HFFc6 (cell line): ENCODE measurements around the gene CDC42EP4. TPM values are rescaled to one million over a fixed set of nuclear protein-coding genes. Genes with fewer than 3 reads are reported as not detected.
"Not testable (repeated sequence)": the region's sequence is repeated elsewhere in the genome, so short reads cannot be mapped to it uniquely, and the experiment has no call there.

Experiments
- DNase-seq: peaks from one replicate; pipeline ENCODE4 v3.0.0-alpha.2; 2018
- H3K27ac Mint-ChIP-seq: 2 replicates; pipeline ENCODE4 v1.8.0; 2020; ENCODE audit warnings: mild to moderate bottlenecking, mixed read lengths
- H3K27me3 Mint-ChIP-seq: 2 replicates; pipeline ENCODE4 v1.8.0; 2021; ENCODE audit warnings: mild to moderate bottlenecking, moderate library complexity, mixed read lengths; ENCODE audit not compliant: insufficient read depth
- H3K36me3 Mint-ChIP-seq: 2 replicates; pipeline ENCODE4 v1.8.0; 2021; ENCODE audit warnings: low read depth, mixed read lengths
- H3K4me1 Mint-ChIP-seq: 2 replicates; pipeline ENCODE4 v1.8.0; 2020; ENCODE audit warnings: low read depth, mixed read lengths
- H3K4me3 Mint-ChIP-seq: 2 replicates; pipeline ENCODE4 v1.8.0; 2020; ENCODE audit warnings: mild to moderate bottlenecking, moderate library complexity, mixed read lengths
- H3K9me3 Mint-ChIP-seq: 2 replicates; pipeline ENCODE4 v1.8.0; 2020; ENCODE audit warnings: mild to moderate bottlenecking, mixed read lengths
- total RNA-seq, 6 experiments: library from RNA; stranded (reverse); fragmentation: NEBNext Ultra II Directional; extraction: Animal tissue kit (Norgen Biotek cat#: 25700); gene quantifications; 2 replicates in 1 of 6; 3 replicates in 5 of 6; pipeline ENCODE4 v1.2.3, GENCODE V29; 2021
- TF ChIP-seq, protein P1 (sequence below): fragments of 200-600 bp; sonication (generic); IDR thresholded peaks from 2 replicates; pipeline ENCODE4 v1.5.0; 2021; ENCODE audit warnings: antibody characterized with exemption, mild to moderate bottlenecking

CDC42EP4 gene
- total RNA-seq, 6 experiments from 2014 or later = 18.1 to 27.8 (median 25.9) TPM

DNA sequence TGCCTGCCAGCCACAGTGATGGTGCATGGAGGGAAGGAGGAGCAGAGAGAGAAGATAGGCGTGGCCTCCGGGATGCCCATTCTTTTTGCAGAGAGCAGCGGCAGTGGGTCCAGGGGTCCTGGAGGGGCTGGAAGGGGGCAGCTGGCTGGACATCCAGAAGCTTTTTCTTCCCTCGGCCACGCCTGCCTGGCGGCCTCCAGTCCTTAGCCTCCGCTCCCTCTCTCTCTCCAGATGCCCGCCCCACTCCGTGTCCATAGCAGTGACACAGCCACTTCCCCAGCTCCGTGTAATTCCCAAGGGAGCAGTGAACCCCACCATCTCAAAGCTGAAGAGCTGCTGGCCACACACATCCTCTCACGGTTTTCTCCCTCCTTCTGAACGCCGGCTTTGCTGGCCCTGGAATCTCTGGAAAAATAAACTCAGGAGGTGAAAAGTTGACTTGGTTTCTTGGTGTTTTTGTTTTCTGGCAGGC lies 26.3 kb upstream of the CDC42EP4 start:
- DNase-seq = no peak
- H3K4me3 Mint-ChIP-seq = peak overlapping the region; percentile 15; the same call in 1 of the 2 replicates
- H3K9me3 Mint-ChIP-seq = no peaks in the 10 kb centered on the region
- no peaks in the 10 kb centered on the region for H3K36me3 Mint-ChIP-seq
- TF ChIP-seq, protein P1, sequence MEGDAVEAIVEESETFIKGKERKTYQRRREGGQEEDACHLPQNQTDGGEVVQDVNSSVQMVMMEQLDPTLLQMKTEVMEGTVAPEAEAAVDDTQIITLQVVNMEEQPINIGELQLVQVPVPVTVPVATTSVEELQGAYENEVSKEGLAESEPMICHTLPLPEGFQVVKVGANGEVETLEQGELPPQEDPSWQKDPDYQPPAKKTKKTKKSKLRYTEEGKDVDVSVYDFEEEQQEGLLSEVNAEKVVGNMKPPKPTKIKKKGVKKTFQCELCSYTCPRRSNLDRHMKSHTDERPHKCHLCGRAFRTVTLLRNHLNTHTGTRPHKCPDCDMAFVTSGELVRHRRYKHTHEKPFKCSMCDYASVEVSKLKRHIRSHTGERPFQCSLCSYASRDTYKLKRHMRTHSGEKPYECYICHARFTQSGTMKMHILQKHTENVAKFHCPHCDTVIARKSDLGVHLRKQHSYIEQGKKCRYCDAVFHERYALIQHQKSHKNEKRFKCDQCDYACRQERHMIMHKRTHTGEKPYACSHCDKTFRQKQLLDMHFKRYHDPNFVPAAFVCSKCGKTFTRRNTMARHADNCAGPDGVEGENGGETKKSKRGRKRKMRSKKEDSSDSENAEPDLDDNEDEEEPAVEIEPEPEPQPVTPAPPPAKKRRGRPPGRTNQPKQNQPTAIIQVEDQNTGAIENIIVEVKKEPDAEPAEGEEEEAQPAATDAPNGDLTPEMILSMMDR = no peak
- H3K27ac Mint-ChIP-seq = peak overlapping the region; percentile 60; the same call in 1 of the 2 replicates
- H3K27me3 Mint-ChIP-seq = no peaks in the 10 kb centered on the region; the same call in none of the 2 replicates
- peaks cover 37% of the 10 kb centered on the region for H3K4me1 Mint-ChIP-seq

DNA sequence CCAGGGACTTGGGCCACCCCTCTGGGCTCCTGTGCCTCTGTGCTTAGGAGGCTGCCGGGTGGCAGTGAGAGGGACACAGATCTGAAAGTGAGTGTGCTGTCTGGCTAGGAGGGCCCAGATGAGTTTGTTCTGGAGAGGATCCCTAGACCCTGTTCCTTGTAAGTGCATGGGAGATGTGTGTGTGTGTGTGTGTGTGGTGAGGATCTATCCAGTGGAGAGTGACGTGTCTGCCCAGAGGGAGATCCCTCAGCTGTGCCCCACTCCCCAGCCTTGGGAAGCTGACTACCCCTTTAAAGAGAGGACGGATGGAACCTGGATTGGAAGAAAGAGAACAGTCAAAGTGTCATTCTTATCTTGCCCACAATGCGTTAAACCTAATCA lies 25.5 kb upstream of the CDC42EP4 start:
- no peaks in the 10 kb centered on the region for H3K36me3 Mint-ChIP-seq
- TF ChIP-seq, protein P1 = no peak
- H3K4me1 Mint-ChIP-seq = peaks cover 29% of the 10 kb centered on the region
- peak overlapping the region; percentile 14; the same call in 1 of the 2 replicates for H3K27ac Mint-ChIP-seq
- no peaks in the 10 kb centered on the region; the same call in none of the 2 replicates for H3K27me3 Mint-ChIP-seq
- H3K9me3 Mint-ChIP-seq = no peaks in the 10 kb centered on the region
- DNase-seq = no peak
- no peak overlapping the region for H3K4me3 Mint-ChIP-seq

DNA sequence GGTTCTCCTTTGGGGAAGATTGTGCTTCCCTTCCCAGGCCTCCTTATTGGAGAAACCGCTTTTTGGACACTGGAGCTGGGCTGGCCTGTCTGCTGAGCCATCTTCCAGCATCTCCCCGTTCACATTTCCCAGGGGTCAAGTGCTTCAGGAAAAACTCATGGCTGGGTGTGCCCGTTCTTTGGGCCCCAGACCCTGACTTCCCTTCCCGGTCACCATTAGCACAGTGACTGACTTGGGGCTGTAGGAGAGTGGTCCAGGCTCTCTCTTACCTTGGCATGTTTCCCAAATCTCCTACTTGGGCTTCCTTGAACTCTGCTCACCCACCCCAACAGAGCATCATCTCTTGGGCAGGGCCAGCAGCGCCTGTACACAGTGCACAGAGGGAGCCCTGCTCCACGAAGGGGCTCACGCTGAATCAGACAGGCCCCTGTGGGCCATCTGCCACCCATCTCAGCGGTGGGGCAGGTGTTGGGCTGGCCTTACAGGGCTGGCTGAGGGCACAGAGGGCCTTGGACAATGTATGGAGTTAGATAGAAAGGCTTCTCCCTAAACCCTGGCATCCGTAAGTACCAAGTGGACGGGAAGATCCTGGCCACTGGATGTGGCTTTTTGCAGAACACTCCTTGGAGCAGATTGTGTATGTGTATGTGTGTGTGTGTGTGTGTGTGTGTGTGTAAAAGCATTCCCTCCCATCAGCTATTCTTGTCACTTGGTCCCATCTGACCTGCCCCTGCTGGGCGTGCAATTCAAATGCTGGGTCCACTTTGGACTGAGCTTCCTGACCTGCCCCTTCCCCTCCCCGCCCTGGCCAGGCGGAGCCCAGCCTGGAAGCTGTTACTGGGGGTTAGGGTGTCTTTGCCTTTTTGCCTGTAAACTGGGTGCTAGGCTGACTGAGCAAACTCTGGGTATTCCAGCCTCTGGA lies 24.9 kb upstream of the CDC42EP4 start:
- H3K9me3 Mint-ChIP-seq = no peaks in the 10 kb centered on the region
- H3K27me3 Mint-ChIP-seq = no peaks in the 10 kb centered on the region; the same call in none of the 2 replicates
- H3K27ac Mint-ChIP-seq = no peak overlapping the region
- TF ChIP-seq, protein P1 = no peak
- no peak overlapping the region for H3K4me3 Mint-ChIP-seq
- peaks cover 25% of the 10 kb centered on the region for H3K4me1 Mint-ChIP-seq
- no peak for DNase-seq
- no peaks in the 10 kb centered on the region for H3K36me3 Mint-ChIP-seq

DNA sequence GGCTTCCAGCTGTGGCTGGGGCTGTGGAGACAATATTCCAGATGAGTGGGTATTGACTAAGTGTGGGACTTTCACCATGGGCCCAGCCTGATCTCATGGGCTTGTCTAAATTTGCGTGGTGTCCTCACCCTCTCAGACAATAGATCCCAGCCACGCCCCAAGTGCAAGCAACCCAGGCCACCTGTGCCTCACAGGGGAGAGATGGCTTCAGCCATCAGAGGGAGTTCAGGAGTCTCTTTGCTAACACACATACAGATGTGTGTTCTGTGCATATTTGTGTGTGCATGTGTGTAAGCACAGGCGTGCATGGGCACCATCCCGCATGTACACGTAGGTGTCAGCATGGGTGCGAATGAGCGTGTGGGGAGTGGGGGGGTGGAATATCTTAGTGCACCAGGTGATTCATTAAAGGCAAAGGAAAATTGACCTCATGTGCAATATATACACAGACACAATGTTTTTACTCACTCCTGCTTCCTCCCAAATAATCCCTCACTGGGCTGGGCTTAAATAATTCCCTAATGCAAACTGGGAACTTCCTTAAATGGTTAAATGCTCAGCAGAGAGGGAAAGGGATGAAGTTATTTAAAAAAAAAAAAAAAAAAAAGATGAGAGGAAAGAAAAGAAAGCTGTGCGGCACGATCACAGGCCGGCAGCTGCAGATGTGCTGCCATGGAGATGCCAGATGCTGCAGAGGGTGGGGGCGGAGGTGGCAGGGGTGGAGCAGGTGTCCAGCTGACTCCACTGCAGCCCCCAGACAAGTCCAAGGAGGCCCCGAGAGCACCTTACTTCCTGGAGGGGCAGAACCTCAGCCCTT lies 24.0 kb upstream of the CDC42EP4 start:
- Mint-ChIP-seq H3K9me3 (no peaks in the 10 kb centered on the region), H3K27ac (no peak overlapping the region), H3K27me3 (no peaks in the 10 kb centered on the region; the same call in none of the 2 replicates), H3K4me3 (no peak overlapping the region), H3K4me1 (peaks cover 25% of the 10 kb centered on the region), H3K36me3 (no peaks in the 10 kb centered on the region)
- TF ChIP-seq, protein P1 = no peak
- DNase-seq = no peak

DNA sequence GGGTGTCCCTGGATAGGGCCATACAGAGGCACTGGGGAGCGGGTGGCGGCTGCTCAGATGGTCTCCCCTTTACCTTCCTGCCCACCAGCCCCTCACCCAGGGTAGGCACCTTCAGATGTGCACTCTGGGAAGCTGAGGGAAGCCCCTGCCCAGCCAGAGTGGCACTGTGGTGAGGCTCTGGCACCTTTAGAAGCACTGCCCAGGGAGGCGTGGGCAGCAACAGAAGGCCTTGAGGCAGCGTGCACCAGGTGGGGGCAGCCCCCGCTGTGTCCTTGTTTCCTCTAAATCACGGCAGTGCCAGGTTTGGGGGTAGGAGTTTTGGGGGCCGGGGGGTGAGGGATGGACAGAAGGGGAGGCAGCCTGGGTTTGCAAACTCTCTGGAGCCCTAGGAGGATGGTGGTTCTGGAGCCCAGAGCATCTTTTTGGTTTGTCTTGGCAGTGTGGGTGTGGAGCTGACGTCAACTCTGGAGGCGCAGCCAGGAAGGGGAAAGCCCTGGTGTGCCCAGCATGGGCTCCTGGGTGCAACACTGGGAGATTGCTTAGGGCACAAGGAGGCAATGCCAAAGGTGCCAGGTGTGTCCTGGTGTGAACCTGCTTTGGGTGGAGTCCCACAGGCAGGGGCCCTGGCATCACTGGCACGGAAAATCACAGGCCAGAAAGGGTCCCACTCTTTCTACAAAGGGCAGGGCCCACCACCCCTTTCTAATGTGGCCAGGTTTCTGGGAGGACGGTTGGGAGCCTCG lies 23.1 kb upstream of the CDC42EP4 start:
- Mint-ChIP-seq H3K27ac (no peak overlapping the region), H3K4me1 (peaks cover 18% of the 10 kb centered on the region), H3K36me3 (no peaks in the 10 kb centered on the region), H3K4me3 (no peak overlapping the region), H3K27me3 (no peaks in the 10 kb centered on the region; the same call in none of the 2 replicates), H3K9me3 (no peaks in the 10 kb centered on the region)
- TF ChIP-seq, protein P1 = no peak
- DNase-seq = no peak

DNA sequence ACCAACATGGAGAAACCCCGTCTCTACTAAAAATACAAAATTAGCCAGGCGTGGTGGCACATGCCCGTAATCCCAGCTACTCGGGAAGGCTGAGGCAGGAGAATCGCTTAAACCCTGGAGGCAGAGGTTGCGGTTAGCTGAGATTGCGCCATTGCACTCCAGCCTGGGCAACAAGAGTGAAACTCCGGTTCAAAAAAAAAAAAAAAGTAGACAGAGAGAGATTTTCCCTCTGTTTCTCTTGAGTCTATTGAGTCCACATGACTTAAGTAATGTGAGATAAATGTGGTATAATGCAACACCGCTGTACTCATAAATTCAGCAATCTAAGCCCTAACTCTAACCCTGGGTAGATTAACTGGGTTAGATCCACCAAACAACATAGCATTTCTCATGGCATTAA lies 21.6 kb upstream of the CDC42EP4 start:
- not testable (repeated sequence) for H3K4me3 Mint-ChIP-seq, H3K27me3 Mint-ChIP-seq, H3K9me3 Mint-ChIP-seq, H3K36me3 Mint-ChIP-seq, H3K4me1 Mint-ChIP-seq, DNase-seq, H3K27ac Mint-ChIP-seq
